Osteoblast (primary cell): ENCODE data around the gene THPO. TPM values are rescaled to one million over a fixed set of nuclear protein-coding genes. Genes with fewer than 3 reads are reported as not detected.

Source experiments
- DNase-seq: peaks from one replicate; pipeline ENCODE4 v3.0.0; 2011; ENCODE audit warnings: low spot score, mixed read lengths; ENCODE audit not compliant: insufficient read length; ENCODE audit errors: missing footprints
- H2AFZ ChIP-seq: 2 replicates; pipeline ENCODE4 v1.6.0; 2011; ENCODE audit warnings: mild to moderate bottlenecking, low read length
- H3K27ac ChIP-seq: 2 replicates; pipeline ENCODE4 v1.5.1; 2011; ENCODE audit warnings: mild to moderate bottlenecking, low read depth, low read length, moderate library complexity
- H3K27me3 ChIP-seq: 2 replicates; pipeline ENCODE4 v1.6.0; 2012; ENCODE audit warnings: mild to moderate bottlenecking, control low read depth, inconsistent platforms, low read length, moderate library complexity; ENCODE audit not compliant: insufficient read depth
- H3K36me3 ChIP-seq: 2 replicates; pipeline ENCODE4 v1.5.1; 2011; ENCODE audit warnings: mild to moderate bottlenecking, low read length, control low read depth, moderate library complexity; ENCODE audit not compliant: insufficient read depth
- H3K4me1 ChIP-seq: 2 replicates; pipeline ENCODE4 v1.5.1; 2011; ENCODE audit warnings: mild to moderate bottlenecking, low read length, control low read depth, moderate library complexity; ENCODE audit not compliant: insufficient read depth
- H3K4me2 ChIP-seq: 2 replicates; pipeline ENCODE4 v1.6.0; 2011; ENCODE audit warnings: mild to moderate bottlenecking, low read length; ENCODE audit not compliant: insufficient read depth
- H3K4me3 ChIP-seq: fragments of 200-600 bp; sonication (generic); 3 replicates; pipeline ENCODE4 v1.5.1; 2012; ENCODE audit warnings: mild to moderate bottlenecking, low read length, inconsistent platforms; ENCODE audit not compliant: insufficient read depth
- H3K79me2 ChIP-seq: 2 replicates; pipeline ENCODE4 v1.6.0; 2012; ENCODE audit warnings: mild to moderate bottlenecking, low read length, control low read depth, inconsistent platforms; ENCODE audit not compliant: insufficient read depth
- H3K9me3 ChIP-seq: 2 replicates; pipeline ENCODE4 v1.5.1; 2011; ENCODE audit warnings: low read depth, low read length, control low read depth
- H4K20me1 ChIP-seq: 2 replicates; pipeline ENCODE4 v1.6.0; 2012; ENCODE audit warnings: mild to moderate bottlenecking, low read length, control low read depth; ENCODE audit not compliant: insufficient read depth
- CTCF ChIP-seq: IDR thresholded peaks from 2 replicates; pipeline ENCODE4 v1.5.1; 2011; ENCODE audit warnings: mild to moderate bottlenecking, low read depth, low read length, moderate library complexity; ENCODE audit errors: extremely low read depth
- total RNA-seq: library from RNA; depleted of rRNA; stranded (reverse); fragments of >200 nt; gene quantifications from 2 replicates; pipeline ENCODE4 v1.2.3, GENCODE V29; 2012

The THPO gene
- total RNA-seq, 1 donor: not detected

- Histone ChIP-seq H3K4me3 (peak overlapping the region; percentile 77), H2AFZ (no peak overlapping the region), H3K9me3 (no peaks in the 10 kb centered on the region), H3K27me3 (no peaks in the 10 kb centered on the region), H3K36me3 (peaks cover 43% of the 10 kb centered on the region), H3K4me1 (peaks cover 61% of the 10 kb centered on the region), H4K20me1 (peaks cover 33% of the 10 kb centered on the region), H3K4me2 (peak overlapping the region; percentile 94), H3K79me2 (peaks cover 64% of the 10 kb centered on the region), H3K27ac (peak overlapping the region; percentile 97)
- TF ChIP-seq CTCF: no peak
- DNase-seq: peak; percentile 95
Observed at GRCh38 chr3:184336547-184337398, 41.2 kb downstream of the THPO start.

GRCh38 chr3:184335661-184336546, 42.1 kb downstream of the THPO start:
- Histone ChIP-seq H4K20me1 (peaks cover 40% of the 10 kb centered on the region), H3K4me1 (peaks cover 63% of the 10 kb centered on the region)

GRCh38 chr3:184335291-184335660, 42.7 kb downstream of the THPO start:
- no peak for DNase-seq
- Histone ChIP-seq H3K9me3 (no peaks in the 10 kb centered on the region), H3K79me2 (peaks cover 67% of the 10 kb centered on the region), H3K36me3 (peaks cover 51% of the 10 kb centered on the region), H2AFZ (no peak overlapping the region), H3K4me1 (peaks cover 57% of the 10 kb centered on the region), H3K27me3 (no peaks in the 10 kb centered on the region), H3K4me2 (peak overlapping the region; percentile 94), H3K4me3 (peak overlapping the region; percentile 77), H4K20me1 (peaks cover 41% of the 10 kb centered on the region), H3K27ac (peak overlapping the region; percentile 97)
- no peak for TF ChIP-seq CTCF

More at GRCh38 chr3:184335661-184336546, 42.1 kb downstream of the THPO start:
- Histone ChIP-seq H3K9me3 (no peaks in the 10 kb centered on the region), H3K4me2 (peak overlapping the region; percentile 94), H2AFZ (no peak overlapping the region), H3K27me3 (no peaks in the 10 kb centered on the region), H3K27ac (peak overlapping the region; percentile 97), H3K36me3 (peaks cover 47% of the 10 kb centered on the region), H3K4me3 (peak overlapping the region; percentile 77), H3K79me2 (peaks cover 71% of the 10 kb centered on the region)
- no peak for TF ChIP-seq CTCF
- peak; percentile 97 for DNase-seq
